WTC11 (cell line): ENCODE data around the gene MUC20.

ENCODE experiments used
- CTCF ChIP-seq: fragments of 200-600 bp; IDR thresholded peaks from 2 replicates; pipeline ENCODE4 v1.8.0; 2022; ENCODE audit warnings: antibody characterized with exemption
- ETV6 ChIP-seq: sonication (generic); formaldehyde crosslinking; IDR thresholded peaks from 2 replicates; pipeline ENCODE4 v1.8.1; 2022; ENCODE audit warnings: mild to moderate bottlenecking, missing genetic modification reagents
- FOXP1 ChIP-seq: sonication (generic); formaldehyde crosslinking; IDR thresholded peaks from 2 replicates; pipeline ENCODE4 v1.8.0; 2022; ENCODE audit warnings: missing genetic modification reagents, mild to moderate bottlenecking, moderate library complexity, borderline replicate concordance
- IRF1 ChIP-seq: sonication (generic); formaldehyde crosslinking; IDR thresholded peaks from 2 replicates; pipeline ENCODE4 v1.8.0; 2023; ENCODE audit warnings: missing genetic modification reagents
- KAT7 ChIP-seq: sonication (generic); formaldehyde crosslinking; IDR thresholded peaks from 2 replicates; pipeline ENCODE4 v1.8.1; 2023; ENCODE audit warnings: missing genetic modification reagents, mild to moderate bottlenecking, borderline replicate concordance
- MLX ChIP-seq: sonication (generic); formaldehyde crosslinking; IDR thresholded peaks from 2 replicates; pipeline ENCODE4 v1.8.1; 2023; ENCODE audit warnings: mild to moderate bottlenecking, missing genetic modification reagents, moderate library complexity
- NFE2L1 ChIP-seq: sonication (generic); formaldehyde crosslinking; IDR thresholded peaks from 2 replicates; pipeline ENCODE4 v1.8.1; 2023; ENCODE audit warnings: missing genetic modification reagents
- SMAD3 ChIP-seq: sonication (generic); formaldehyde crosslinking; IDR thresholded peaks from 2 replicates; pipeline ENCODE4 v1.8.0; 2022; ENCODE audit warnings: missing genetic modification reagents, mild to moderate bottlenecking, borderline replicate concordance
- TEAD4 ChIP-seq: sonication (generic); formaldehyde crosslinking; IDR thresholded peaks from 2 replicates; pipeline ENCODE4 v1.8.0; 2022; ENCODE audit warnings: mild to moderate bottlenecking, missing genetic modification reagents
- USF1 ChIP-seq: sonication (generic); formaldehyde crosslinking; IDR thresholded peaks from 2 replicates; pipeline ENCODE4 v1.8.0; 2022; ENCODE audit warnings: mild to moderate bottlenecking, missing genetic modification reagents
- ZNF263 ChIP-seq: sonication (generic); formaldehyde crosslinking; IDR thresholded peaks from 2 replicates; pipeline ENCODE4 v1.8.1; 2022; ENCODE audit warnings: low read depth, mild to moderate bottlenecking, moderate library complexity, missing genetic modification reagents
- ZNF532 ChIP-seq: fragments of 250-450 bp; sonication (Bioruptor Pico); IDR thresholded peaks from 2 replicates; pipeline ENCODE4 v1.9.0; 2021; ENCODE audit warnings: mild to moderate bottlenecking, borderline replicate concordance

DNA sequence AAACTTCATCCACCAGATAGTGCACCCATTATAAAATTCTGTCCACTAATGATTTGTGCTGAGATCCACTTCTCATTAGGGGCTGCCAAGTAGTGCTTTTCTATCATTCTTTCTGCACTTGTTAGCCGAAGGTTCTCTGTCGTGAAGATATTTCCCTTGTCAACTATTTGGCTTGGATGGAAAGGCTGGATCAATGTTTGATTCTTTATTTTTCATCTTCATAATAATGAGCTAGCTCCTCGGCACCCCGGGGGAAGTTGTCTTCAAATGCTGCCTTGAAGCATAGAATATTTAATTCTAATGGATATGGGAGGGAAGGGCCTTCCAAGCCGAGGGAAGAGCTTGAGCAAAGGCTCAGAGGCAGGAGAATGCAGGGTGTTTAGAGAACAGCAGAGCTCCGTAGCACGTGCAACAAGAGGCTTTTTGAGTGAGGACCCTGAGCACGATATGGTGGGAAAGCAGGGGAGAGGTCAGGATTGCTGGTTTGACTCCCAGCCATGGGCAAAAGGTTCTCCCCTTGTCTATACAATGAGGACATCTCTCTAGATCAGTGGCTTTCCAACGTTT, 16.3 kb upstream of the MUC20 start:
- TF ChIP-seq CTCF (no peak), KAT7 (no peak), ZNF532 (no peak), IRF1 (no peak), TEAD4 (CRISPR knock-in tag) (no peak), NFE2L1 (CRISPR knock-in tag) (no peak), MLX (CRISPR knock-in tag) (no peak), SMAD3 (CRISPR knock-in tag) (no peak), ETV6 (CRISPR knock-in tag) (no peak), USF1 (no peak), FOXP1 (CRISPR knock-in tag) (no peak), ZNF263 (CRISPR knock-in tag) (no peak)
